HepG2 (cell line): Measurements from ENCODE around the gene GNRHR.

Source experiments
- CENPBD1 ChIP-seq: sonication (generic); formaldehyde crosslinking; IDR thresholded peaks from 2 replicates; pipeline ENCODE4 v1.8.0; 2022; ENCODE audit warnings: missing genetic modification reagents, low read depth, mild to moderate bottlenecking, borderline replicate concordance
- CTCF ChIP-seq: sonication (generic); formaldehyde crosslinking; IDR thresholded peaks from 2 replicates; pipeline ENCODE4 v1.5.0; 2020; ENCODE audit warnings: mild to moderate bottlenecking, missing genetic modification reagents, moderate library complexity

GRCh38 chr4:67751260-67751659, 2.9 kb downstream of the GNRHR start:
- TF ChIP-seq CTCF (CRISPR knock-in tag), result no peak
- TF ChIP-seq CENPBD1 (CRISPR knock-in tag), result no peak
